Stimulated activated naive CD8-positive, alpha-beta T cell treated with anti-CD3 and anti-CD28 coated beads, Interleukin-15, Interleukin-2, amounts not matched to agents 100 ng/mL and 50 ng/mL, for 24 hours (primary cell): ENCODE measurements around the gene PTRHD1.

ENCODE experiments used
- H3K27ac Mint-ChIP-seq: one replicate; pipeline ENCODE4 v1.8.0; 2021; ENCODE audit warnings: mild to moderate bottlenecking, mixed read lengths
- H3K27me3 Mint-ChIP-seq: one replicate; pipeline ENCODE4 v1.8.0; 2021; ENCODE audit warnings: mixed read lengths
- H3K36me3 Mint-ChIP-seq: one replicate; pipeline ENCODE4 v1.8.0; 2021; ENCODE audit warnings: low read depth, mixed read lengths
- H3K4me1 Mint-ChIP-seq: one replicate; pipeline ENCODE4 v1.8.0; 2021; ENCODE audit warnings: low read depth, mixed read lengths
- H3K4me3 Mint-ChIP-seq: one replicate; pipeline ENCODE4 v1.8.0; 2021; ENCODE audit warnings: mild to moderate bottlenecking, mixed read lengths
- H3K9me3 Mint-ChIP-seq: one replicate; pipeline ENCODE4 v1.8.0; 2021; ENCODE audit warnings: mixed read lengths

Gene PTRHD1

GRCh38 chr2:24766609-24767008, 26.6 kb downstream of the PTRHD1 start:
- H3K4me3 Mint-ChIP-seq = no peak overlapping the region
- H3K36me3 Mint-ChIP-seq = peaks cover 60% of the 10 kb centered on the region
- no peaks in the 10 kb centered on the region for H3K27me3 Mint-ChIP-seq
- peaks cover 4% of the 10 kb centered on the region for H3K4me1 Mint-ChIP-seq
- no peaks in the 10 kb centered on the region for H3K9me3 Mint-ChIP-seq
- no peak overlapping the region for H3K27ac Mint-ChIP-seq

- peaks cover 62% of the 10 kb centered on the region for H3K36me3 Mint-ChIP-seq
- H3K9me3 Mint-ChIP-seq = no peaks in the 10 kb centered on the region
- H3K27ac Mint-ChIP-seq = no peak overlapping the region
- no peak overlapping the region for H3K4me3 Mint-ChIP-seq
- peaks cover 4% of the 10 kb centered on the region for H3K4me1 Mint-ChIP-seq
- no peaks in the 10 kb centered on the region for H3K27me3 Mint-ChIP-seq
These were observed 29.3 kb downstream of the PTRHD1 start for GRCh38 chr2:24763843-24764242.

GRCh38 chr2:24762518-24762917, 30.7 kb downstream of the PTRHD1 start:
- no peak overlapping the region for H3K27ac Mint-ChIP-seq
- peaks cover 4% of the 10 kb centered on the region for H3K4me1 Mint-ChIP-seq
- peaks cover 61% of the 10 kb centered on the region for H3K36me3 Mint-ChIP-seq
- H3K4me3 Mint-ChIP-seq = no peak overlapping the region
- no peaks in the 10 kb centered on the region for H3K9me3 Mint-ChIP-seq
- H3K27me3 Mint-ChIP-seq = no peaks in the 10 kb centered on the region

GRCh38 chr2:24761866-24762265, 31.3 kb downstream of the PTRHD1 start:
- no peaks in the 10 kb centered on the region for H3K27me3 Mint-ChIP-seq
- no peak overlapping the region for H3K4me3 Mint-ChIP-seq
- H3K4me1 Mint-ChIP-seq = peaks cover 4% of the 10 kb centered on the region
- H3K36me3 Mint-ChIP-seq = peaks cover 57% of the 10 kb centered on the region
- H3K27ac Mint-ChIP-seq = no peak overlapping the region
- H3K9me3 Mint-ChIP-seq = no peaks in the 10 kb centered on the region

- Mint-ChIP-seq H3K36me3 (peaks cover 29% of the 10 kb centered on the region), H3K9me3 (no peaks in the 10 kb centered on the region), H3K4me1 (no peaks in the 10 kb centered on the region), H3K4me3 (no peak overlapping the region), H3K27me3 (no peaks in the 10 kb centered on the region), H3K27ac (no peak overlapping the region)
These were observed 36.4 kb downstream of the PTRHD1 start for GRCh38 chr2:24756789-24757188.

GRCh38 chr2:24754985-24755705, 38.0 kb downstream of the PTRHD1 start:
- Mint-ChIP-seq H3K36me3 (peaks cover 25% of the 10 kb centered on the region), H3K4me1 (no peaks in the 10 kb centered on the region), H3K9me3 (no peaks in the 10 kb centered on the region), H3K27me3 (no peaks in the 10 kb centered on the region), H3K27ac (no peak overlapping the region), H3K4me3 (no peak overlapping the region)

- Mint-ChIP-seq H3K9me3 (no peaks in the 10 kb centered on the region), H3K27ac (no peak overlapping the region), H3K4me1 (peaks cover 10% of the 10 kb centered on the region), H3K4me3 (no peak overlapping the region), H3K27me3 (no peaks in the 10 kb centered on the region), H3K36me3 (peaks cover 27% of the 10 kb centered on the region)
These were observed 44.0 kb downstream of the PTRHD1 start for GRCh38 chr2:24749069-24749691.

GRCh38 chr2:24747299-24747698, 45.9 kb downstream of the PTRHD1 start:
- H3K4me3 Mint-ChIP-seq = no peak overlapping the region
- H3K27ac Mint-ChIP-seq = no peak overlapping the region
- peaks cover 25% of the 10 kb centered on the region for H3K4me1 Mint-ChIP-seq
- H3K9me3 Mint-ChIP-seq = no peaks in the 10 kb centered on the region
- H3K36me3 Mint-ChIP-seq = peaks cover 27% of the 10 kb centered on the region
- no peaks in the 10 kb centered on the region for H3K27me3 Mint-ChIP-seq

- no peak overlapping the region for H3K27ac Mint-ChIP-seq
- peaks cover 25% of the 10 kb centered on the region for H3K4me1 Mint-ChIP-seq
- H3K9me3 Mint-ChIP-seq = no peaks in the 10 kb centered on the region
- H3K36me3 Mint-ChIP-seq = peaks cover 19% of the 10 kb centered on the region
- no peak overlapping the region for H3K4me3 Mint-ChIP-seq
- H3K27me3 Mint-ChIP-seq = no peaks in the 10 kb centered on the region
These were observed 47.4 kb downstream of the PTRHD1 start for GRCh38 chr2:24745825-24746224.

GRCh38 chr2:24744356-24744755, 48.8 kb downstream of the PTRHD1 start:
- Mint-ChIP-seq H3K27me3 (no peaks in the 10 kb centered on the region), H3K4me1 (peaks cover 25% of the 10 kb centered on the region), H3K36me3 (peaks cover 9% of the 10 kb centered on the region), H3K4me3 (no peak overlapping the region), H3K9me3 (no peaks in the 10 kb centered on the region), H3K27ac (no peak overlapping the region)

- peaks cover 9% of the 10 kb centered on the region for H3K36me3 Mint-ChIP-seq
- H3K27ac Mint-ChIP-seq = no peak overlapping the region
These were observed 49.3 kb downstream of the PTRHD1 start for GRCh38 chr2:24743924-24744323.

GRCh38 chr2:24742730-24743129, 50.5 kb downstream of the PTRHD1 start:
- no peak overlapping the region for H3K27ac Mint-ChIP-seq
- H3K4me3 Mint-ChIP-seq = no peak overlapping the region
- H3K27me3 Mint-ChIP-seq = no peaks in the 10 kb centered on the region
- H3K9me3 Mint-ChIP-seq = no peaks in the 10 kb centered on the region
- peaks cover 21% of the 10 kb centered on the region for H3K4me1 Mint-ChIP-seq
- peaks cover 9% of the 10 kb centered on the region for H3K36me3 Mint-ChIP-seq

More at GRCh38 chr2:24743924-24744323, 49.3 kb downstream of the PTRHD1 start:
- H3K4me1 Mint-ChIP-seq = peaks cover 22% of the 10 kb centered on the region
- H3K9me3 Mint-ChIP-seq = no peaks in the 10 kb centered on the region
- H3K4me3 Mint-ChIP-seq = no peak overlapping the region
- H3K27me3 Mint-ChIP-seq = no peaks in the 10 kb centered on the region

- H3K9me3 Mint-ChIP-seq = no peaks in the 10 kb centered on the region
- H3K4me3 Mint-ChIP-seq = no peak overlapping the region
- H3K27me3 Mint-ChIP-seq = no peaks in the 10 kb centered on the region
- no peak overlapping the region for H3K27ac Mint-ChIP-seq
- H3K4me1 Mint-ChIP-seq = peaks cover 16% of the 10 kb centered on the region
- H3K36me3 Mint-ChIP-seq = peaks cover 4% of the 10 kb centered on the region
These were observed 53.0 kb downstream of the PTRHD1 start for GRCh38 chr2:24740142-24740541.
